Caco-2 (cell line): ENCODE measurements around the gene PRR18. TPM values are rescaled to one million over a fixed set of nuclear protein-coding genes. Genes with fewer than 3 reads are reported as not detected.
"Not testable (repeated sequence)": the region's sequence is repeated elsewhere in the genome, so short reads cannot be mapped to it uniquely, and the experiment has no call there.

Experiments used
- BruUV-seq: library from RNA; stranded (reverse); fragments of 400-500 nt; replicated peaks from 2 replicates; lab custom pipeline; 2021; lab: Mats Ljungman, UMichigan
- CTCF ChIA-PET: fragments of 300-600 bp; sonication (Branson Sonifier 250); formaldehyde crosslinking; loops from one replicate; lab custom pipeline; 2022; ENCODE audit warnings: antibody characterized with exemption; lab: Charles Lee
- POLR2A ChIA-PET: fragments of 300-600 bp; sonication (Branson Sonifier 250); formaldehyde crosslinking; loops from one replicate; lab custom pipeline; 2022; ENCODE audit warnings: antibody characterized with exemption; lab: Charles Lee
- DNase-seq, 2 experiments: peaks; one replicate each; pipeline versions ENCODE4 v3.0.0 to v3.0.0-alpha.2; 2020 to 2022
- H3K27me3 ChIP-seq: replicated peaks from 2 replicates; pipeline ENCODE4 v1.6.0; 2011; ENCODE audit warnings: low read length; ENCODE audit not compliant: control insufficient read depth, insufficient read depth
- H3K36me3 ChIP-seq: 2 replicates; pipeline ENCODE4 v1.5.1; 2011; ENCODE audit warnings: low read length; ENCODE audit not compliant: control insufficient read depth, insufficient read depth
- H3K4me1 ChIP-seq: fragments of 250-450 bp; sonication (Bioruptor Pico); 2 replicates; pipeline ENCODE4 v1.5.1; 2020; ENCODE audit warnings: mild to moderate bottlenecking
- H3K4me3 ChIP-seq: 2 replicates; pipeline ENCODE4 v1.5.1; 2011; ENCODE audit warnings: low read depth, mild to moderate bottlenecking, control low read depth, low read length
- H3K9me3 ChIP-seq: fragments of 250-450 bp; sonication (Bioruptor Pico); 2 replicates; pipeline ENCODE4 v1.5.1; 2020; ENCODE audit warnings: mild to moderate bottlenecking, moderate library complexity
- H3K27ac Mint-ChIP-seq: one replicate; pipeline ENCODE4 v1.8.0; 2022; ENCODE audit warnings: mixed read lengths; ENCODE audit not compliant: unreplicated experiment
- H3K27me3 Mint-ChIP-seq: one replicate; pipeline ENCODE4 v1.8.0; 2022; ENCODE audit warnings: mixed read lengths; ENCODE audit not compliant: insufficient read depth, unreplicated experiment
- H3K36me3 Mint-ChIP-seq: one replicate; pipeline ENCODE4 v1.8.0; 2022; ENCODE audit warnings: mild to moderate bottlenecking, mixed read lengths; ENCODE audit not compliant: insufficient read depth, unreplicated experiment
- H3K4me1 Mint-ChIP-seq: one replicate; pipeline ENCODE4 v1.8.0; 2022; ENCODE audit warnings: low read depth, mixed read lengths; ENCODE audit not compliant: unreplicated experiment
- H3K4me3 Mint-ChIP-seq: one replicate; pipeline ENCODE4 v1.8.0; 2022; ENCODE audit warnings: mild to moderate bottlenecking, moderate library complexity, mixed read lengths; ENCODE audit not compliant: unreplicated experiment
- H3K9me3 Mint-ChIP-seq: one replicate; pipeline ENCODE4 v1.8.0; 2022; ENCODE audit warnings: mixed read lengths; ENCODE audit not compliant: unreplicated experiment
- CTCF ChIP-seq, 2 experiments: fragments of 200-600 bp in 1 of 2; IDR thresholded peaks; 1 replicate in 1 of 2; 2 replicates in 1 of 2; pipeline versions ENCODE4 v1.5.1 to v1.8.0; 2011 to 2022; ENCODE audit warnings: antibody characterized with exemption in 1 of 2, control low read depth in 1 of 2, inconsistent platforms in 1 of 2, low read depth in 1 of 2, low read length in 1 of 2, mild to moderate bottlenecking in 1 of 2, moderate library complexity in 1 of 2; ENCODE audit not compliant: insufficient read depth in 1 of 2, severe bottlenecking in 1 of 2, unreplicated experiment in 1 of 2
- intact Hi-C: fragments of 100-400 bp; cut with micrococcal nuclease; formaldehyde crosslinking; loops from one replicate; pipeline ENCODE4 v1.10.0; 2022; ENCODE audit not compliant: unreplicated experiment
- total RNA-seq: library from RNA; stranded (reverse); gene quantifications from 2 replicates; pipeline ENCODE4 v1.2.3, GENCODE V29; 2022

PRR18 gene
- total RNA-seq, 1 experiment from 2014 or later: 0.95 TPM

GRCh38 chr6:166346449-166346848, 38.3 kb upstream of the PRR18 start:
- Mint-ChIP-seq H3K4me1 (peaks cover 6% of the 10 kb centered on the region), H3K36me3 (no peaks in the 10 kb centered on the region), H3K9me3 (peaks cover 21% of the 10 kb centered on the region), H3K27me3 (no peaks in the 10 kb centered on the region), H3K4me3 (no peak overlapping the region), H3K27ac (no peak overlapping the region)
- peaks cover 21% of the 10 kb centered on the region for H3K4me1 ChIP-seq
- intact Hi-C loops: no loop called here
- BruUV-seq: no TSS peak
- H3K9me3 ChIP-seq: peaks cover 3% of the 10 kb centered on the region; the same call in 1 of the 2 replicates
- CTCF ChIA-PET: no interaction called here
- H3K36me3 ChIP-seq: no peaks in the 10 kb centered on the region
- POLR2A ChIA-PET: no interaction called here
- no peaks in the 10 kb centered on the region for H3K27me3 ChIP-seq
- no peak for DNase-seq
- TF ChIP-seq CTCF (IDR thresholded peaks at IDR 0.05; ENCODE audit: insufficient read depth in 1 of 2, low read depth in 1 of 2, low read length in 1 of 2, severe bottlenecking in 1 of 2, unreplicated experiment in 1 of 2): no peak
- H3K4me3 ChIP-seq: no peak overlapping the region

GRCh38 chr6:166345672-166346071, 37.5 kb upstream of the PRR18 start:
- H3K4me3 ChIP-seq, DNase-seq, H3K36me3 Mint-ChIP-seq, H3K27me3 ChIP-seq, H3K4me1 Mint-ChIP-seq, intact Hi-C loops, H3K9me3 ChIP-seq, H3K36me3 ChIP-seq, CTCF ChIA-PET, H3K4me3 Mint-ChIP-seq, POLR2A ChIA-PET, H3K27me3 Mint-ChIP-seq, H3K27ac Mint-ChIP-seq, BruUV-seq: not testable (repeated sequence)
- H3K9me3 Mint-ChIP-seq: peaks cover 13% of the 10 kb centered on the region
- H3K4me1 ChIP-seq: peaks cover 17% of the 10 kb centered on the region

GRCh38 chr6:166344921-166345320, 36.7 kb upstream of the PRR18 start:
- H3K36me3 Mint-ChIP-seq, H3K9me3 ChIP-seq, H3K4me1 Mint-ChIP-seq, BruUV-seq, H3K27ac Mint-ChIP-seq, POLR2A ChIA-PET, DNase-seq, H3K27me3 ChIP-seq, H3K27me3 Mint-ChIP-seq, H3K9me3 Mint-ChIP-seq, H3K4me3 Mint-ChIP-seq, H3K36me3 ChIP-seq, intact Hi-C loops, H3K4me3 ChIP-seq, CTCF ChIA-PET: not testable (repeated sequence)
- H3K4me1 ChIP-seq: peaks cover 17% of the 10 kb centered on the region

GRCh38 chr6:166344240-166344639, 36.0 kb upstream of the PRR18 start:
- ChIA-PET POLR2A (no interaction called here), CTCF (interaction anchor here (0.6 kb wide), 1 partner anchor 56 kb away, joined by 4 read pairs; no protein-coding TSS in a partner anchor)
- Mint-ChIP-seq H3K36me3 (no peaks in the 10 kb centered on the region), H3K27ac (no peak overlapping the region), H3K27me3 (no peaks in the 10 kb centered on the region), H3K4me3 (no peak overlapping the region), H3K9me3 (peaks cover 8% of the 10 kb centered on the region), H3K4me1 (peaks cover 6% of the 10 kb centered on the region)
- intact Hi-C loops: no loop called here
- no peak for TF ChIP-seq CTCF (IDR thresholded peaks at IDR 0.05; ENCODE audit: insufficient read depth in 1 of 2, low read depth in 1 of 2, low read length in 1 of 2, severe bottlenecking in 1 of 2, unreplicated experiment in 1 of 2)
- no TSS peak for BruUV-seq
- Histone ChIP-seq H3K4me1 (peaks cover 17% of the 10 kb centered on the region), H3K36me3 (no peaks in the 10 kb centered on the region), H3K9me3 (no peaks in the 10 kb centered on the region), H3K27me3 (no peaks in the 10 kb centered on the region), H3K4me3 (no peak overlapping the region)
- DNase-seq: peak in 1 of 2 experiments; percentile 22
